SK-N-SH (cell line): ENCODE data around the gene SLAMF8. TPM values are rescaled to one million over a fixed set of nuclear protein-coding genes. Genes with fewer than 3 reads are reported as not detected.

Experiments
- CTCF ChIA-PET: fragments of 300-600, 350-600 bp; formaldehyde crosslinking; extraction: SDS; loops from one replicate; lab custom pipeline; 2021; lab: Yijun Ruan, JAX
- POLR2A ChIA-PET: fragments of 350-600 bp; sonication (Branson Sonifier 250); formaldehyde crosslinking; extraction: SDS; loops from one replicate; lab custom pipeline; 2020; ENCODE audit warnings: antibody characterized with exemption, inconsistent platforms; lab: Yijun Ruan, JAX
- DNase-seq: peaks from one replicate; pipeline ENCODE4 v3.0.0; 2012
- H2AFZ ChIP-seq: fragments of 200-600 bp; sonication (generic); 2 replicates; pipeline ENCODE4 v1.8.1; 2016; ENCODE audit warnings: antibody characterized with exemption, mild to moderate bottlenecking, low read depth
- H3F3A ChIP-seq: fragments of 200-600 bp; sonication (generic); replicated peaks from 2 replicates; pipeline ENCODE3; 2016; ENCODE audit warnings: antibody characterized with exemption, mild to moderate bottlenecking; ENCODE audit not compliant: insufficient read depth
- H3K27ac ChIP-seq, 2 experiments: fragments of 200-500 bp in 1 of 2; fragments of 200-600 bp in 1 of 2; sonication (Bioruptor generic) in 1 of 2; sonication (generic), shearing (Covaris generic) in 1 of 2; 2 replicates each; pipeline versions ENCODE4 v1.5.1 to v1.6.1; 2014 to 2016; ENCODE audit warnings: low read depth in 2 of 2, inconsistent platforms in 1 of 2, low read length in 1 of 2, mild to moderate bottlenecking in 1 of 2, mixed read lengths in 1 of 2
- H3K27me3 ChIP-seq: fragments of 200-600 bp; sonication (generic), shearing (Covaris generic); 2 replicates; pipeline ENCODE4 v1.6.1; 2016; ENCODE audit warnings: mixed run types; ENCODE audit not compliant: insufficient read depth
- H3K36me3 ChIP-seq, 2 experiments: fragments of 200-500 bp in 1 of 2; fragments of 200-600 bp in 1 of 2; sonication (Bioruptor generic) in 1 of 2; sonication (generic) in 1 of 2; replicated peaks in 1 of 2; 2 replicates each; pipeline versions ENCODE3 to v1.5.1; 2014 to 2016; ENCODE audit warnings: low read length in 1 of 2, mild to moderate bottlenecking in 1 of 2; ENCODE audit not compliant: insufficient read depth in 2 of 2, control insufficient read depth in 1 of 2
- H3K4me1 ChIP-seq, 2 experiments: fragments of 200-500 bp in 1 of 2; fragments of 200-600 bp in 1 of 2; sonication (Bioruptor generic) in 1 of 2; sonication (generic), shearing (Covaris generic) in 1 of 2; 2 replicates each; pipeline versions ENCODE4 v1.5.1 to v1.6.1; 2014 to 2016; ENCODE audit warnings: low read depth in 1 of 2, low read length in 1 of 2, mixed run types in 1 of 2; ENCODE audit not compliant: insufficient read depth in 2 of 2, control insufficient read depth in 1 of 2
- H3K4me2 ChIP-seq: fragments of 200-600 bp; sonication (generic), shearing (Covaris generic); 2 replicates; pipeline ENCODE4 v1.6.1; 2017; ENCODE audit warnings: mixed run types
- H3K4me3 ChIP-seq, 2 experiments: fragments of 200-500 bp in 1 of 2; fragments of 200-600 bp in 1 of 2; sonication (Bioruptor generic) in 1 of 2; sonication (generic), shearing (Covaris generic) in 1 of 2; 2 replicates each; pipeline versions ENCODE4 v1.5.1 to v1.8.1; 2014 to 2016; ENCODE audit warnings: low read depth in 2 of 2, inconsistent platforms in 1 of 2, low read length in 1 of 2, mild to moderate bottlenecking in 1 of 2, mixed read lengths in 1 of 2, moderate library complexity in 1 of 2
- H3K79me2 ChIP-seq: fragments of 200-600 bp; sonication (generic); 2 replicates; pipeline ENCODE4 v1.8.1; 2017; ENCODE audit warnings: mild to moderate bottlenecking; ENCODE audit not compliant: insufficient read depth
- H3K9ac ChIP-seq: fragments of 200-600 bp; sonication (generic); 2 replicates; pipeline ENCODE4 v1.6.1; 2017; ENCODE audit warnings: mixed run types
- H3K9me2 ChIP-seq: fragments of 200-600 bp; sonication (generic); 2 replicates; pipeline ENCODE4 v1.6.1; 2017; ENCODE audit warnings: mixed run types
- H3K9me3 ChIP-seq: fragments of 200-600 bp; sonication (generic); 2 replicates; pipeline ENCODE4 v1.6.1; 2017; ENCODE audit warnings: mixed run types, mild to moderate bottlenecking, moderate library complexity
- H4K20me1 ChIP-seq: fragments of 200-600 bp; sonication (generic); 2 replicates; pipeline ENCODE4 v1.6.1; 2017; ENCODE audit warnings: mild to moderate bottlenecking, mixed run types; ENCODE audit not compliant: insufficient read depth
- CHD2 ChIP-seq: fragments of 150-350 bp; IDR thresholded peaks from 2 replicates; pipeline ENCODE4 v1.6.1; 2018; ENCODE audit warnings: low read length; ENCODE audit not compliant: partially characterized antibody
- EZH2phosphoT487 ChIP-seq: fragments of 200-600 bp; sonication (generic); IDR thresholded peaks from 2 replicates; pipeline ENCODE4 v1.6.1; 2017; ENCODE audit warnings: low read depth, mixed run types, mild to moderate bottlenecking, antibody characterized with exemption, moderate library complexity, borderline replicate concordance
- FOSL2 ChIP-seq: IDR thresholded peaks from 2 replicates; pipeline ENCODE4 v1.4.0; 2012; ENCODE audit warnings: low read depth, mild to moderate bottlenecking, moderate library complexity, borderline replicate concordance
- FOXM1 ChIP-seq: IDR thresholded peaks from 2 replicates; pipeline ENCODE4 v1.4.0; 2012; ENCODE audit warnings: low read depth, mild to moderate bottlenecking
- GABPA ChIP-seq: IDR thresholded peaks from 2 replicates; pipeline ENCODE4 v1.4.0; 2012; ENCODE audit warnings: low read depth, mild to moderate bottlenecking
- GATA2 ChIP-seq: sonication (generic); formaldehyde crosslinking; IDR thresholded peaks from 2 replicates; pipeline ENCODE4 v1.5.0; 2020; ENCODE audit warnings: mild to moderate bottlenecking, missing genetic modification reagents
- NFIC ChIP-seq: IDR thresholded peaks from 2 replicates; pipeline ENCODE4 v1.4.0; 2012; ENCODE audit warnings: borderline replicate concordance
- NRF1 ChIP-seq: IDR thresholded peaks from 2 replicates; pipeline ENCODE4 v1.6.1; 2012; ENCODE audit warnings: low read depth, mild to moderate bottlenecking, low read length
- RCOR1 ChIP-seq: fragments of 150-350 bp; IDR thresholded peaks from 2 replicates; pipeline ENCODE4 v1.6.1; 2017; ENCODE audit warnings: antibody characterized with exemption, low read length
- RFX5 ChIP-seq: IDR thresholded peaks from 2 replicates; pipeline ENCODE4 v1.6.1; 2012; ENCODE audit warnings: mild to moderate bottlenecking, improper control_type of control experiment, low read length
- RXRA ChIP-seq: IDR thresholded peaks from 2 replicates; pipeline ENCODE4 v1.4.0; 2012; ENCODE audit warnings: low read depth, mild to moderate bottlenecking, borderline replicate concordance
- SIN3A ChIP-seq: IDR thresholded peaks from 2 replicates; pipeline ENCODE4 v1.6.1; 2012; ENCODE audit warnings: low read depth, mild to moderate bottlenecking, low read length, moderate library complexity, borderline replicate concordance
- SMC3 ChIP-seq: IDR thresholded peaks from 2 replicates; pipeline ENCODE4 v1.6.1; 2012; ENCODE audit warnings: low read depth, low read length, improper control_type of control experiment
- TEAD4 ChIP-seq: IDR thresholded peaks from 2 replicates; pipeline ENCODE4 v1.4.0; 2012; ENCODE audit warnings: mild to moderate bottlenecking, borderline replicate concordance; ENCODE audit not compliant: insufficient read depth
- WGBS: methylation state at CpG from one replicate; pipeline ENCODE4 v1.1.6; 2017; ENCODE audit warnings: low lambda C conversion rate; 5-methylcytosine and 5-hydroxymethylcytosine counted together
- polyA plus RNA-seq, 3 experiments: library from polyadenylated mRNA; depleted of rRNA; stranded (reverse); fragments of >200 nt; gene quantifications; 2 replicates each; pipeline ENCODE4 v1.2.3, GENCODE V29; 2012
- TF ChIP-seq, protein P1 (sequence below): IDR thresholded peaks from 2 replicates; pipeline ENCODE4 v1.6.1; 2012; ENCODE audit warnings: mild to moderate bottlenecking, low read depth, low read length, moderate library complexity
- TF ChIP-seq, protein P2 (sequence below): IDR thresholded peaks from 2 replicates; pipeline ENCODE4 v1.4.0; 2012; ENCODE audit warnings: low read depth, borderline replicate concordance
- TF ChIP-seq, protein P3 (sequence below): fragments of 200-600 bp; sonication (generic); IDR thresholded peaks from 2 replicates; pipeline ENCODE4 v1.6.1; 2017; ENCODE audit warnings: antibody characterized with exemption, mild to moderate bottlenecking, moderate library complexity
- TF ChIP-seq, protein P4 (sequence below): fragments of 150-350 bp; IDR thresholded peaks from 2 replicates; pipeline ENCODE4 v1.6.1; 2016; ENCODE audit warnings: mild to moderate bottlenecking, low read depth, low read length
- TF ChIP-seq, protein P5 (sequence below): IDR thresholded peaks from 2 replicates; pipeline ENCODE4 v1.4.0; 2012; ENCODE audit warnings: low read depth, borderline replicate concordance
- TF ChIP-seq, protein P6 (sequence below): fragments of 150-350 bp; IDR thresholded peaks from 2 replicates; pipeline ENCODE4 v1.6.1; 2017; ENCODE audit warnings: antibody characterized with exemption, low read length, low read depth, borderline replicate concordance

Gene SLAMF8
- polyA plus RNA-seq, 1 of the 3 experiments (the other 2 are of a cell fraction) = not detected

DNA sequence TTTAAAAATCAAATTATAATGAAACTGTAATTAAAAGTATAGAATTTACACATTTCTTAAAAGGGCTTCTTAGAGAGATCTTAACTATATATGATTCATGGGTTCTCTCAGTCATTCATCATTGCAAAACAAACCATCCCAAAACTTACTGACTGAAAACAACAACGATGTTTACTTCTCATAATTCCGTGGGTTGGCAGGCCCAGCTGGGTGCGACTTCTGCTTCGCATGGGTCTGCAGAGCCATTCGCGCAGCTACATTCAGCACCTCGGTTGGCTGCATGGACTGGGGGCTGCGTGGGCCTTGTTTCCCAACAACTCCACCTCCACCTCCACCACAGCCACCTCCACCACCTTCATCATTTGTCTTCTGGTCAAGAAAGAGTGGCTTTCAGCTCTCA is 4.0 kb downstream of the SLAMF8 start:
- Histone ChIP-seq H4K20me1 (no peaks in the 10 kb centered on the region), H3K36me3 (no peaks in the 10 kb centered on the region), H3K27ac (no peak overlapping the region), H3K9me3 (no peaks in the 10 kb centered on the region), H3K4me1 (peaks cover 8 to 13% of the 10 kb centered on the region in 2 experiments; a peak in 2 of 4 replicates), H3K4me2 (no peak overlapping the region), H3K27me3 (no peaks in the 10 kb centered on the region), H2AFZ (no peak overlapping the region), H3K9ac (no peak overlapping the region), H3K4me3 (no peak overlapping the region), H3F3A (no peaks in the 10 kb centered on the region)
- 93% methylated on average over 8 of the region's 8 CpGs for WGBS
- POLR2A ChIA-PET = no interaction called here
- TF ChIP-seq FOSL2 (no peak), GATA2 (CRISPR knock-in tag) (no peak), RCOR1 (no peak), SMC3 (no peak), TEAD4 (no peak), EZH2phosphoT487 (no peak), NFIC (no peak), SIN3A (no peak), RXRA (no peak), RFX5 (no peak), FOXM1 (no peak), NRF1 (no peak), CHD2 (no peak), GABPA (no peak)
- TF ChIP-seq, protein P1, sequence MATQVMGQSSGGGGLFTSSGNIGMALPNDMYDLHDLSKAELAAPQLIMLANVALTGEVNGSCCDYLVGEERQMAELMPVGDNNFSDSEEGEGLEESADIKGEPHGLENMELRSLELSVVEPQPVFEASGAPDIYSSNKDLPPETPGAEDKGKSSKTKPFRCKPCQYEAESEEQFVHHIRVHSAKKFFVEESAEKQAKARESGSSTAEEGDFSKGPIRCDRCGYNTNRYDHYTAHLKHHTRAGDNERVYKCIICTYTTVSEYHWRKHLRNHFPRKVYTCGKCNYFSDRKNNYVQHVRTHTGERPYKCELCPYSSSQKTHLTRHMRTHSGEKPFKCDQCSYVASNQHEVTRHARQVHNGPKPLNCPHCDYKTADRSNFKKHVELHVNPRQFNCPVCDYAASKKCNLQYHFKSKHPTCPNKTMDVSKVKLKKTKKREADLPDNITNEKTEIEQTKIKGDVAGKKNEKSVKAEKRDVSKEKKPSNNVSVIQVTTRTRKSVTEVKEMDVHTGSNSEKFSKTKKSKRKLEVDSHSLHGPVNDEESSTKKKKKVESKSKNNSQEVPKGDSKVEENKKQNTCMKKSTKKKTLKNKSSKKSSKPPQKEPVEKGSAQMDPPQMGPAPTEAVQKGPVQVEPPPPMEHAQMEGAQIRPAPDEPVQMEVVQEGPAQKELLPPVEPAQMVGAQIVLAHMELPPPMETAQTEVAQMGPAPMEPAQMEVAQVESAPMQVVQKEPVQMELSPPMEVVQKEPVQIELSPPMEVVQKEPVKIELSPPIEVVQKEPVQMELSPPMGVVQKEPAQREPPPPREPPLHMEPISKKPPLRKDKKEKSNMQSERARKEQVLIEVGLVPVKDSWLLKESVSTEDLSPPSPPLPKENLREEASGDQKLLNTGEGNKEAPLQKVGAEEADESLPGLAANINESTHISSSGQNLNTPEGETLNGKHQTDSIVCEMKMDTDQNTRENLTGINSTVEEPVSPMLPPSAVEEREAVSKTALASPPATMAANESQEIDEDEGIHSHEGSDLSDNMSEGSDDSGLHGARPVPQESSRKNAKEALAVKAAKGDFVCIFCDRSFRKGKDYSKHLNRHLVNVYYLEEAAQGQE = no peak
- TF ChIP-seq, protein P2, sequence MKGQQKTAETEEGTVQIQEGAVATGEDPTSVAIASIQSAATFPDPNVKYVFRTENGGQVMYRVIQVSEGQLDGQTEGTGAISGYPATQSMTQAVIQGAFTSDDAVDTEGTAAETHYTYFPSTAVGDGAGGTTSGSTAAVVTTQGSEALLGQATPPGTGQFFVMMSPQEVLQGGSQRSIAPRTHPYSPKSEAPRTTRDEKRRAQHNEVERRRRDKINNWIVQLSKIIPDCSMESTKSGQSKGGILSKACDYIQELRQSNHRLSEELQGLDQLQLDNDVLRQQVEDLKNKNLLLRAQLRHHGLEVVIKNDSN = no peak
- TF ChIP-seq, protein P3, sequence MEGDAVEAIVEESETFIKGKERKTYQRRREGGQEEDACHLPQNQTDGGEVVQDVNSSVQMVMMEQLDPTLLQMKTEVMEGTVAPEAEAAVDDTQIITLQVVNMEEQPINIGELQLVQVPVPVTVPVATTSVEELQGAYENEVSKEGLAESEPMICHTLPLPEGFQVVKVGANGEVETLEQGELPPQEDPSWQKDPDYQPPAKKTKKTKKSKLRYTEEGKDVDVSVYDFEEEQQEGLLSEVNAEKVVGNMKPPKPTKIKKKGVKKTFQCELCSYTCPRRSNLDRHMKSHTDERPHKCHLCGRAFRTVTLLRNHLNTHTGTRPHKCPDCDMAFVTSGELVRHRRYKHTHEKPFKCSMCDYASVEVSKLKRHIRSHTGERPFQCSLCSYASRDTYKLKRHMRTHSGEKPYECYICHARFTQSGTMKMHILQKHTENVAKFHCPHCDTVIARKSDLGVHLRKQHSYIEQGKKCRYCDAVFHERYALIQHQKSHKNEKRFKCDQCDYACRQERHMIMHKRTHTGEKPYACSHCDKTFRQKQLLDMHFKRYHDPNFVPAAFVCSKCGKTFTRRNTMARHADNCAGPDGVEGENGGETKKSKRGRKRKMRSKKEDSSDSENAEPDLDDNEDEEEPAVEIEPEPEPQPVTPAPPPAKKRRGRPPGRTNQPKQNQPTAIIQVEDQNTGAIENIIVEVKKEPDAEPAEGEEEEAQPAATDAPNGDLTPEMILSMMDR = no peak
- TF ChIP-seq, protein P4, sequence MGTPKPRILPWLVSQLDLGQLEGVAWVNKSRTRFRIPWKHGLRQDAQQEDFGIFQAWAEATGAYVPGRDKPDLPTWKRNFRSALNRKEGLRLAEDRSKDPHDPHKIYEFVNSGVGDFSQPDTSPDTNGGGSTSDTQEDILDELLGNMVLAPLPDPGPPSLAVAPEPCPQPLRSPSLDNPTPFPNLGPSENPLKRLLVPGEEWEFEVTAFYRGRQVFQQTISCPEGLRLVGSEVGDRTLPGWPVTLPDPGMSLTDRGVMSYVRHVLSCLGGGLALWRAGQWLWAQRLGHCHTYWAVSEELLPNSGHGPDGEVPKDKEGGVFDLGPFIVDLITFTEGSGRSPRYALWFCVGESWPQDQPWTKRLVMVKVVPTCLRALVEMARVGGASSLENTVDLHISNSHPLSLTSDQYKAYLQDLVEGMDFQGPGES = no peak
- TF ChIP-seq, protein P5, sequence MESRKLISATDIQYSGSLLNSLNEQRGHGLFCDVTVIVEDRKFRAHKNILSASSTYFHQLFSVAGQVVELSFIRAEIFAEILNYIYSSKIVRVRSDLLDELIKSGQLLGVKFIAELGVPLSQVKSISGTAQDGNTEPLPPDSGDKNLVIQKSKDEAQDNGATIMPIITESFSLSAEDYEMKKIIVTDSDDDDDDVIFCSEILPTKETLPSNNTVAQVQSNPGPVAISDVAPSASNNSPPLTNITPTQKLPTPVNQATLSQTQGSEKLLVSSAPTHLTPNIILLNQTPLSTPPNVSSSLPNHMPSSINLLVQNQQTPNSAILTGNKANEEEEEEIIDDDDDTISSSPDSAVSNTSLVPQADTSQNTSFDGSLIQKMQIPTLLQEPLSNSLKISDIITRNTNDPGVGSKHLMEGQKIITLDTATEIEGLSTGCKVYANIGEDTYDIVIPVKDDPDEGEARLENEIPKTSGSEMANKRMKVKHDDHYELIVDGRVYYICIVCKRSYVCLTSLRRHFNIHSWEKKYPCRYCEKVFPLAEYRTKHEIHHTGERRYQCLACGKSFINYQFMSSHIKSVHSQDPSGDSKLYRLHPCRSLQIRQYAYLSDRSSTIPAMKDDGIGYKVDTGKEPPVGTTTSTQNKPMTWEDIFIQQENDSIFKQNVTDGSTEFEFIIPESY = no peak
- TF ChIP-seq, protein P6, sequence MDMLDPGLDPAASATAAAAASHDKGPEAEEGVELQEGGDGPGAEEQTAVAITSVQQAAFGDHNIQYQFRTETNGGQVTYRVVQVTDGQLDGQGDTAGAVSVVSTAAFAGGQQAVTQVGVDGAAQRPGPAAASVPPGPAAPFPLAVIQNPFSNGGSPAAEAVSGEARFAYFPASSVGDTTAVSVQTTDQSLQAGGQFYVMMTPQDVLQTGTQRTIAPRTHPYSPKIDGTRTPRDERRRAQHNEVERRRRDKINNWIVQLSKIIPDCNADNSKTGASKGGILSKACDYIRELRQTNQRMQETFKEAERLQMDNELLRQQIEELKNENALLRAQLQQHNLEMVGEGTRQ = no peak
- TF ChIP-seq, all 33 proteins: peak for 0
- no peaks in the 10 kb centered on the region for H3K79me2 ChIP-seq
- H3K9me2 ChIP-seq = no peaks in the 10 kb centered on the region
- DNase-seq = no peak
- CTCF ChIA-PET = interaction anchor here (0.7 to 8.8 kb wide), 5 partner anchors 9 to 40 kb away, joined by 3 to 41 read pairs (median 7); no protein-coding TSS in a partner anchor
